SK-N-MC (cell line): Measurements from ENCODE around the gene L3MBTL4.

Source experiments
- DNase-seq: peaks from one replicate; pipeline ENCODE4 v3.0.0-alpha.2; 2011; ENCODE audit warnings: low read depth, low spot score
- H3K27ac ChIP-seq: fragments of 200-600 bp; sonication (generic); 2 replicates; pipeline ENCODE4 v1.5.1; 2016; ENCODE audit warnings: mixed run types
- H3K36me3 ChIP-seq: fragments of 200-600 bp; sonication (generic); 2 replicates; pipeline ENCODE4 v1.6.1; 2017; ENCODE audit warnings: antibody characterized with exemption, low read length, mixed read lengths; ENCODE audit not compliant: insufficient read depth
- H3K4me3 ChIP-seq: fragments of 200-600 bp; sonication (generic); 2 replicates; pipeline ENCODE4 v1.5.1; 2016
- H3K9ac ChIP-seq: fragments of 200-600 bp; sonication (generic); 2 replicates; pipeline ENCODE4 v1.8.0; 2017; ENCODE audit warnings: mixed run types, mixed read lengths; ENCODE audit not compliant: insufficient read length
- H3K9me3 ChIP-seq: fragments of 200-600 bp; sonication (generic); 2 replicates; pipeline ENCODE4 v1.6.1; 2017; ENCODE audit warnings: low read depth, mild to moderate bottlenecking, antibody characterized with exemption, low read length, moderate library complexity, mixed read lengths
- EZH2 ChIP-seq: fragments of 200-600 bp; sonication (generic); IDR thresholded peaks from one replicate; pipeline ENCODE4 v1.6.1; 2017; ENCODE audit warnings: antibody characterized with exemption
- FOXP2 ChIP-seq: optimal IDR thresholded peaks from 2 replicates; pipeline ENCODE3; 2011; ENCODE audit warnings: mild to moderate bottlenecking, moderate library complexity; ENCODE audit not compliant: insufficient read depth; ENCODE audit errors: extremely low read length, control extremely low read depth
- POLR2AphosphoS5 ChIP-seq: IDR thresholded peaks from 2 replicates; pipeline ENCODE4 v1.6.1; 2012; ENCODE audit warnings: mild to moderate bottlenecking, low read depth, low read length, borderline replicate concordance

The L3MBTL4 gene

DNA sequence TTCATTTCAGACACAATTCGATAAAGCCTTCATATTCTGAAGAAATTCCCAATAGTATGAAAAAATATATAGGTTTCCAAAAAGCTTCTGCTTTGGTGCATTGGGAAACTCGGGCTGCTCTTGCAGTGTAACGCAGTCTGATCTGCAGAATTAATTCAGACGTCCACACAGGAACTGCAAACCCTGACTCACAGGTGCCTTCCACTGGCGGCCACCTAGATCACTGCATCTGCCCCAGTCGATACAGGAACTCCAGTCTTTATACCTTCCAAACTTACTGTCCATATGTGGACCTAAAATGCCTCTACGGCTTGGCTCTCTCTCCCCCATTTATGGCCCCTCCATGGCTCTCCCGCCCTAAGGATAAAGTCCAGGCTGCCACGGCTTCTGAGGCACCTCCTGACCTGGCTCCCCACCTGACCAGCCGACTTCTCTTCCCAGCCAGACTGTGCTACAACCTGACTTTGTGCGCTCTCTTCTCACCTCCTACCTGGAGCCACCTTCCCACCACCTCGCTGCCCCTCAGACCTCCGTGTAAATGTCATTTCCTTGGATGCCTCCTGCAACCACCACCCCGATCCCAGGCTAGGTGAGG is 39.7 kb downstream of the L3MBTL4 start:
- Histone ChIP-seq H3K4me3 (no peak overlapping the region), H3K36me3 (no peaks in the 10 kb centered on the region), H3K27ac (no peak overlapping the region), H3K9me3 (no peaks in the 10 kb centered on the region), H3K9ac (no peak overlapping the region)
- DNase-seq: no peak
- TF ChIP-seq FOXP2 (no peak), EZH2 (no peak), POLR2AphosphoS5 (no peak)

DNA sequence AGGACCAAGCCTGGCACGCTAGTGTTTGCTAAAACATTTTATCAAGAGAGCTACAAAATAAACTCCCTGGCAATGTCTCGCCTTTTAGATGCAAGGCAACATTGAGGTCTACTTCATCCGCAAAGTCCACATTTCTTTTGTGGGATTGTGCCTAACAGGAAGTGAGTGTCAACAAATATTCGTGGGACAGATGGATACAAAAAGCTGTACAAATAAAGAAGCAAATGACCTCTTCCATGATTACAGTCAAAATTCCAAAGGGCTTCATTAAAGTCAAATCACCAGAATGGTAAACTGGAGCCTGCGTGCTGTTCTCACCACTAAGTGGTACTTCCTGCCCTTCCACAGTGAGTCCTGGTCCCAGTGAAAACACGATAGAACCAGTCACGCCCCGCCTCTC is 40.4 kb downstream of the L3MBTL4 start:
- Histone ChIP-seq H3K27ac (no peak overlapping the region), H3K36me3 (no peaks in the 10 kb centered on the region), H3K9ac (no peak overlapping the region), H3K9me3 (no peaks in the 10 kb centered on the region), H3K4me3 (no peak overlapping the region)
- DNase-seq: no peak
- TF ChIP-seq EZH2 (no peak), POLR2AphosphoS5 (no peak), FOXP2 (no peak)

GRCh38 chr18:6373187-6373586 is 41.5 kb downstream of the L3MBTL4 start:
- TF ChIP-seq FOXP2: no peak
- TF ChIP-seq POLR2AphosphoS5: no peak
- TF ChIP-seq EZH2: no peak
- Histone ChIP-seq H3K4me3 (no peak overlapping the region), H3K9me3 (no peaks in the 10 kb centered on the region), H3K27ac (no peak overlapping the region), H3K9ac (no peak overlapping the region), H3K36me3 (no peaks in the 10 kb centered on the region)
- no peak for DNase-seq

GRCh38 chr18:6370886-6371635 is 43.6 kb downstream of the L3MBTL4 start:
- Histone ChIP-seq H3K4me3 (no peak overlapping the region), H3K27ac (no peak overlapping the region), H3K36me3 (no peaks in the 10 kb centered on the region), H3K9ac (no peak overlapping the region), H3K9me3 (no peaks in the 10 kb centered on the region)
- no peak for TF ChIP-seq EZH2
- TF ChIP-seq POLR2AphosphoS5: no peak
- TF ChIP-seq FOXP2: no peak
- no peak for DNase-seq

DNA sequence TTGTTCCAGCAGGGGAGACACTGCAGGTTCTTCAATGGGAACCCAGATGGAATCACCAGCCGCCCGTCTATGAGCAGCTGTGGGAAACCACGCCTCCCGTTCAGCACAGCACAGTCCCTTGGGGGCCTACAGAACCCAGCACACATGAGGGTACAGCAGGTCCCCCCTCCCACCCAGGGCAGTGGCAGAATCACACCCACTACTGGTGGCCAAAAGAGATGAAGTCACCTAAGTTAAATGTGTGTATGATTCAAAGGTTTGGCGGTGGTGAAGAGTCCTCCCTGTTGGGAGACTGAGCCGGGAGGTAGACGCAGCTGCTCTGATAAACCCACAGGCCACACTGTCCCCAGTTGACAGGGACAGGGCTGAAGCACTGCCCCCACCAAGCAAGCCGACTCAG is 44.3 kb downstream of the L3MBTL4 start:
- TF ChIP-seq FOXP2 (no peak), POLR2AphosphoS5 (no peak), EZH2 (no peak)
- H3K9ac ChIP-seq: no peak overlapping the region
- H3K4me3 ChIP-seq: no peak overlapping the region
- no peaks in the 10 kb centered on the region for H3K36me3 ChIP-seq
- no peaks in the 10 kb centered on the region for H3K9me3 ChIP-seq
- DNase-seq: no peak
- H3K27ac ChIP-seq: no peak overlapping the region

DNA sequence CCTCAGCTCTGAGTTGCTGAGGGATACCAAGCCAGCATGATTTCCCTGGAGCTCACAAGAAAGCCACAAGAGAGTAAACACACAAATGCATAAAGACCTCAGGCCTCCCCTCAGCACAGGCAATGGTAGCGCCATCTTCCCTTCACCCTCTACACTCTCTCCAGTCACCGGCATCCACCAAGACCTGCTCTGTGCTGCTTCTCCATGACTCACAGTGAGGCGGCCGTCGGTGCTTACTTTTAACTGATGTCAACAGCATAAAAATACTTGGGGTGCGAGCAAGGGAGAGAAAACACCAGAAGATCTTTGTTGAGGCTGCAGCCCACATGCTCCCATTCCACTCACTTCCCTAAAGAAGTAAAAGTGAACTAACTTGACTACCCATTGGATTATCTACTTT is 46.7 kb downstream of the L3MBTL4 start:
- H3K9me3 ChIP-seq: no peaks in the 10 kb centered on the region
- TF ChIP-seq EZH2 (no peak), FOXP2 (no peak), POLR2AphosphoS5 (no peak)
- DNase-seq: no peak
- no peak overlapping the region for H3K4me3 ChIP-seq
- no peak overlapping the region for H3K27ac ChIP-seq
- no peaks in the 10 kb centered on the region for H3K36me3 ChIP-seq
- no peak overlapping the region for H3K9ac ChIP-seq

DNA sequence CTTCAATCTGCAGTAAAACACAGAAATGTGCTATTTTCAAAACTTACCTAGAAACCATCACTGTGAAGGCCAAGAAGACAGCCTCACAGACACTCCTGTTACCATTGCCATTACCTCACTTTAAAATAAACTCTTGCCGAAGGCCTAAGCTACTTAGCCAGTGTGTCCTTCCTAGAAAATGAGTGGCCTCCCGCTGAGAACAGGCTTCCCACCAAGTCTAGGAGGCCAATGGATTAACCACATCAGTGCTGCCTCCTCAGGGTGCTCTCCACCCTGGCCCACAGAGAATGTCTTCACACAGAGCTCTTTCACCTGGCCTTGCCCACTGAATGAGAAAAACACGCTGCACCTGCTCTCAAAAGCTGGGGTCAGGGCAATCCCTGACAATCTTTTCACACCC is 47.5 kb downstream of the L3MBTL4 start:
- Histone ChIP-seq H3K27ac (no peak overlapping the region), H3K9me3 (no peaks in the 10 kb centered on the region), H3K4me3 (no peak overlapping the region), H3K36me3 (no peaks in the 10 kb centered on the region), H3K9ac (no peak overlapping the region)
- no peak for TF ChIP-seq EZH2
- TF ChIP-seq POLR2AphosphoS5: no peak
- TF ChIP-seq FOXP2: no peak
- DNase-seq: no peak

DNA sequence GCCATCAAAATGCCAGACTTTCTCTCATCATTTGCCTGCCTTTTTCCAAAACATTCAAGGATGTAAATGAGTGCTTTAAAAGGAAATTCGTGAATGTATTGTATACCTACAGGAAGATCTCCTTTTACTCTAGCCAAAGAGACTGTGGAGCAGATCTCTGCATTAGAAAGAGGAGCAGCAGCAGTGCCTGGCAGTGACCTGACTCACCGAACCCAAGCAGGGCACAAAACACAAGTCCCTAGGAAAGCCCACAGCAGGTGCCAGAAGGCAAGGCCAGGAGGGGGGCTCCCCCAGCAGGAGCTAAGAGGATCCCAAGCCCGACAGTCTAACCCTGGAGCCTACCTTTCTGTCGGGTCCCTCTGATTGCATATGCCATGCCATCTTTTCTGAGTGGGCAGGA is 47.9 kb downstream of the L3MBTL4 start:
- no peak overlapping the region for H3K4me3 ChIP-seq
- TF ChIP-seq FOXP2: no peak
- TF ChIP-seq EZH2: no peak
- TF ChIP-seq POLR2AphosphoS5: no peak
- no peak for DNase-seq
- H3K27ac ChIP-seq: no peak overlapping the region
- H3K36me3 ChIP-seq: no peaks in the 10 kb centered on the region
- no peak overlapping the region for H3K9ac ChIP-seq
- no peaks in the 10 kb centered on the region for H3K9me3 ChIP-seq
